GM19023 (cell line): ENCODE data around the gene CFAP210.

Source experiments
- ATAC-seq: cut with Tn5 transposase; IDR thresholded peaks from one replicate; pipeline ENCODE4 v1.9.1; 2021; ENCODE audit warnings: mild to moderate bottlenecking, moderate library complexity; ENCODE audit not compliant: unreplicated experiment

CFAP210 gene

GRCh38 chr2:169673921-169674320, 20.3 kb downstream of the CFAP210 start:
- ATAC-seq: no peak

DNA sequence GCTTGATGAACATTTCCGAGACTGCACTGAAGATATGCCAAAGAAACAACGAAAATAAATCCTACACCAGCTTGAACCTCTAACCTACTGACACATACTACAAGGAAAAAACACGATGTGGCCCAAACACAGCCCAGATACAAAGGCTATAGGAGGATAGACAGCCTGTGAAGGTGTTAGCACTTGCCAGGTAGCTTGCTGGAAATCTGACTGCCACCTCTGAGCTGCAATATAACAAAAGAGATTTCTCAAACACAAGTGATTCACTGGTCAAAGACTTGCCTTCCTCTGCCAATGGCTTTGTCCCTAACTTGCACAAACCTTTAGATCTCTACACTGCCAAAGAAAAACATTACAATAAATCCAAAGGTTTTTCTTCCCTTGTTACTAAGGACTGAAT, 21.1 kb downstream of the CFAP210 start:
- ATAC-seq: no peak

- ATAC-seq: no peak
Measured at GRCh38 chr2:169672406-169672805, 21.8 kb downstream of the CFAP210 start.

GRCh38 chr2:169670937-169671336, 23.3 kb downstream of the CFAP210 start:
- ATAC-seq: no peak

DNA sequence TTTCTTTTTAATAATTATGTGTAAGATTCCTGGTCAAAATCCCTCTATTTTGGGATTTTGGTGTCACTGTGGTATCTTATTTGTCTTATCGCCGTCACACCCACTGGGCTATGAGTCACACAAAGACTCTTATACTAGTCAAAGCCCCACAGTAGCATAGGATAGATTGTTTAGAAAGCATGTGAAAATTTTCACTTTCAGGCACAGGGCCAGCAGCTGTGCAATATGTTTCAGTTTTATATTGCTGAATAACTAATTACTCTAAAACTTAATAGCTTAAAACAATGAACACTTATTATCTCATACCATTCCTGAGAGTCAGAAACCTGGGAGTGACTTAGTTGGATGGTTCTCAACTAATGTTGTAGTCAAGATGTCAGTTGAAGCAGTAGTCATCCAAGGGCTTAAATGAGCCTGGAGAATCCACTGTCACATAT, 24.0 kb downstream of the CFAP210 start:
- peak; percentile 57 for ATAC-seq

DNA sequence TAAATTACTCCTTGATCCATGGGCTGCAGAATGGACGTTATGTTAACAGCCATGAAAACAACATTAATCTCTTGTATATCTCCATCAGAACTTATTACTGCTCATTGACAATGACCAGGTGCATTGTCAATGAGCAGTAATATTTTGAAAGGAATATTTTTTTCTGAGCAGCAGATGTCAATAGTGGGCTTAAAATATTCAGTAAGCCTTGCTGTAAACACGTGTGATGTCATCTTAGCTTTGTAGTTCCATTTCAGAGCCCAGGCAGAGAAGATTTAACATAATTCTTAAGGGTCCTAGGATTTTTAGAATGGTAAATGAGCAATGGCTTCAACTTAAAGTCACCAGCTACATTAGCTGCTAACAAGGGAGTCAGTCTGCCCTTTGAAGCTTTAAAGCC, 26.6 kb downstream of the CFAP210 start:
- no peak for ATAC-seq

DNA sequence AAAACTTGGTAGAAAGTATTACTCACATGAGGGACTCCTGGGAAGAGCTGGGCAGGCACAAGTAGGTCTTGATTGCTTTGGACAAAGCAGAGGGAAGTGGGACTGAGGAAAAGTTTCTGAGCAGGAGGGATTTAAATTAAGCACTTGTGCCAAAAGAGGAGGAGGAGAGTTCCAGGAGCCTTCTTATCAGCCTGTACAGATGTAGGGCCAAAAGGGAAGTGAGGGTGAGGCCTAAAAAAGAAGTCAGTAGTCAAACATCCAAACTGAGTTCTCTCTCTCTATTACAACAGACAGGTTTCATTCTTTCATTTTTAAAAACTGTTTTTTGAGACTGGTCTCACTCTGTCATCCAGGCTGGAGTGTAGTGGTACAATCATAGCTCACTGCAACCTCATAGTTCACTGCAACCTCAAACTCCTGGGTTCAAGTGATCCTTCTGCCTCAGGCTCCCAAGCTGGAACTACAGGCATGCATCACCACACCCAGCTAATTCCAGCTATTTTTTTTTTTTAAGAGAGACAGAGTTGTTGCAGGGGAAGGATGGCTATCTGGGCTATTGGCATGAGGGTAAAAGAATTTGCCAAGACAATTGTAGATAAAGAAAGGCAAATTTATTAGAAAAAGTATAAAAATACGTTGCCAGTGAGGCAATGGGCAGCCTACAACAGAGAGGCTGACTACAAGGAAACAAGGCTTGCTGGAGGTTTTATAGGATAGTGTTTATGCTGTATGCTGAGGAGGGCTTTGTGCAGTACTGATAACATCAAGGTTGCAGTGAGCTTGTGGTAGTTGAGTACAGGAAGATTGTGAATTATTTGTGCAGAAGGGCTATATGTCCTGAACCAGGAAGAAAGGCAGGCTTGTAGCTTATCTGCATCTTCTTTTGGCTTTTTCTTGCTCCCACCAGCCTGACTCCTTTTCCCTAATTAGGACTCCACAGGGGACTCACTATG, 29.0 kb downstream of the CFAP210 start:
- ATAC-seq: no peak

DNA sequence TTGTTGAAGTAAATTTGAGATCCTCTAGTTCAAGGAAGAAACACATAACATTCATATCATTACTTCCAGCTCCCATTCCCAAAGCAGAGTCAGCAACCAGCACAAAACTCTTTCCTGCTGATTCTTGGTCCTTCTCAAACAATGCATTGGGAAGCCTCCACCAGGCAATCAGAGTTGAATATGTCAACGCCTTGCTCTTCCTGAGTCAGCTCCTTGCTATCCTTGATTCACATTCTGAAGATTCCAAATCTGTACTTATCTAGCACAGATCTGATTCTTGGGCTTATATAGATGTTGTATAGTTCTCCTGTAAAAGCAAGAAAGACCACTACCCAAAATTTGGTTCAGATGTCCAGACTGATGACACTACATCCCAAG, 29.6 kb downstream of the CFAP210 start:
- no peak for ATAC-seq

DNA sequence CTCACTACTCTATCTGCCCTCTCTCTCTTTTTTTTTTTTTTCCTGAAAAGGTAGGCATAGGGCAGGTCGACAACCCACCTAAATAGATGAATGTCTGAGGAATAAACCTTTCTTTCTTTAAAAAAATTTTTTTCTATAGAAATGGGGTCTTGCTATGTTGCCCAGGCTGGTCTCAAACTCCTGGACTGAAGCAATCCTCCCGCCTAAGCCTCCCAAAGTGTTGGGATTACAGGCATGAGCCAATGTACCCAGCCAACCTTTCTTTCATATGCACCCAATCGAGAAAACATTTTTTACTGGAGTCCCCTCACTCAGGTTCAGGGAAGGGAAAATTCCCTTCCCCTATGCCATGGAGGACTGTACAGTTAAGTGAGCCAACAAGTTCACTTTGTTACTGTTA, 31.0 kb downstream of the CFAP210 start:
- no peak for ATAC-seq

DNA sequence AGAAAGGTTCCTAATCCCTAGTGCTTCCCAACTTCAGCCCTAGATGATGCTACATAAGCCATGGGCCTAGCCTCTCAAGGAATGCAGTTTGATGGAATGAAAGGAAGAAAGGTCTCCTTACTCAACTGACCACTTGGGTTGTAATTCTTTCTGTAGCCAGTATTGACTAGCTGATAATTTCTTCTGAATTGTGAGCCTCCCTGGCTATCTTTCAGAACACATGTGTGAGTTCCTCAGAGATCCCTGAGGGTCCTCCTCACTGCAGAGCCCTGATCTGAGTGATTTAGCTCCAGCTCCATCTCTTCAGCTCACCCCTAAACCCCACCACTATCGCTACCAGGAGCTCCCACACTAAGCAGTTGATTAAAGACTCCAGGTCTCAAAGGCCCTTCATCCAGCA, 31.5 kb downstream of the CFAP210 start:
- ATAC-seq: no peak

GRCh38 chr2:169661265-169661664, 32.9 kb downstream of the CFAP210 start:
- no peak for ATAC-seq

DNA sequence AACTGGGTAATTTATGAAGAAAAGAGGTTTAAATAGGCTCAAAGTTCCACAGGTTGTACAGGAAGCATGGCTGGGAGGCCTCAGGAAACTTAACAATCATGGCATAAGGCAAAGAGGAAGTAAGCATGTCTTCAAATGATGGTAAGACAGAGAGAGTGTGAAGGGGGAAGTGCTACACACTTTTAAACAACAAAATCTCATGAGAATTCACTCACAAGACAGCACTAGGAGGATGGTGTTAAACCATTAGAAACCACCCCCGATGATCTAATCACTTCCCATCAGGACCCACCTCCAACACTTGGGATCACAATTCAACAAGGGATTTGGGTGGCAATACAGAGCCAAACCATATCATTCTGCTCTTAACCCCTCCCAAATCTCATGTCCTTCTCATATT, 34.9 kb downstream of the CFAP210 start:
- ATAC-seq: no peak

GRCh38 chr2:169658877-169659276, 35.3 kb downstream of the CFAP210 start:
- ATAC-seq: no peak

GRCh38 chr2:169656164-169656563, 38.0 kb downstream of the CFAP210 start:
- ATAC-seq: no peak

DNA sequence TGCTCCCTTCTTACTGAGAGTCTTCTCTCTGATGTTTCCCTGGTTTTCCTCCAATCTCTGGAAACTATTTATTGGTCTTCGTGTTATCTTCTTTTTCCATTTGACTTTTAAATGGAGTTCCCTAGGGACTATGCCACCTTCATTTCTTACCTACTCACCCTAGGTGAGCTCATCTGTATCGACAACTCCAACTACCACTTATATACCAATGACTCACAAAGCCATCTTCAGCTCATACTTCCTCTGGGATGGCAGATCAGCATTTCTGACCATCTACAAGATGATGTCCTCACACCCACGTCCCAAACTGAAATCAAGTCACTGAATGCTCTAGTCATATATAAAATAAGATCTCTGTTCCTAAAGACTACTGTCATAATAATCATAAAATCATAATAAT, 40.6 kb downstream of the CFAP210 start:
- ATAC-seq: no peak

DNA sequence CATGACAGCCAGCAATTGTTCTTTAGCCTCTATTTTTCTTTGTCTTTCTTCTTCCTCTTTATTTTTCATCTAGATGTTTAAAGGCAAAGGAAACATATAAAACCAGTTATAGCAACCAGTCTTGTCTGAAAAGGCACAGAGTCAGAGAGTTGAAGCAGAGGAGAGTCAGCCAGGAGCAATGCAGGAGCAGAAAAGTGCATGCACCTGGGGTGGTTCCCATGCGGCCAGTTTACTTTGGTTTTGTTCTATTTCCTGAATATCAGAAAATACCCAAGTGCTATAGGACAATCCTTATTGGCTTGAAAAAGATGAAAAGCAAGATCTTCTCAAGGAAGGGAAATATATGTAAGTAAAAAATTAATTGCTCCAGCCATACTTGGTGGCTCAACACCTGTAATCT, 44.9 kb downstream of the CFAP210 start:
- ATAC-seq: no peak

GRCh38 chr2:169647496-169647895, 46.7 kb downstream of the CFAP210 start:
- no peak for ATAC-seq

DNA sequence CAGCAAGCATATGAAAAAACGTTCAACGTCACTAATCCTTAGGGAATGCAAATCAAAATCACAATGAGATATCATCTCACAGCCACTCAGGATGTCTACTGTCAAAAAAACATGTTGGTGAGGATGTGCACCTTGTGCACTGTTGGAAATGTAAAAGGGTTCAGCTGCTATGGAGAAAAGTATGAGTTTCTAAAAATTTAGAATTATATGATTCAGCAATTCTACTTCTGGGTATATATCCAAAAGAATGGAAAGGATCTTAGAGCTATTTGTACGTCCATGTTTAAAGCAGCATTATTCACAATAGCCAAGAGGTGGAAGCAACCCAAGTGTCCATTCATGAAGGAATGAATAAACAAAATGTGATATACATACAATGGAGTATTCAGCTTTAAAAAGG, 50.0 kb downstream of the CFAP210 start:
- no peak for ATAC-seq

DNA sequence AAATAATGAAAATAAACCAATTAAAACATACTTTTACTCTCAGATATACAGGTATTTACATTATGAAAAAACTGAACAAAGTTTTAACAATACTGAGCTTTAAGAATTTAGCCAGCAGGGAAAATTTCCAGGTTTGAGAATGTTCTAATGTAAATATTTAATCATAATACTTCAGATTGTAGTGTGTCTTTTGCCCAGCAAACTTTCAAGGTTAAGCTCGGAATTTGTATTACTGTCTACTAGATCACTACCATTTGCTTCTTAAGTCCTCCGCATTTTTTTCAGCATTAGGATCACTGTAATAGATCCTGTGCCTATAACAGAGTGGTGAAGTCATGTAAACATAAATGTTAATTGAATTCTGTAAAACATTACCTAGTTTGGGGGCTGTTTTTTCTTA, 52.7 kb downstream of the CFAP210 start:
- ATAC-seq: no peak

- no peak for ATAC-seq
Measured at GRCh38 chr2:169640104-169640503, 54.1 kb downstream of the CFAP210 start.

- ATAC-seq: no peak
Measured at GRCh38 chr2:169637620-169638019, 56.6 kb downstream of the CFAP210 start.

GRCh38 chr2:169636440-169637097, 57.6 kb downstream of the CFAP210 start:
- no peak for ATAC-seq
